DND-41 (cell line): Measurements from ENCODE around the gene ZC3H7B.

ENCODE experiments used
- EZH2 ChIP-seq: IDR thresholded peaks from 3 replicates; pipeline ENCODE4 v1.6.1; 2012; ENCODE audit warnings: borderline replicate concordance, low read depth, mild to moderate bottlenecking, moderate library complexity, low read length, inconsistent platforms; ENCODE audit not compliant: severe bottlenecking
- TF ChIP-seq, protein P1 (sequence below): IDR thresholded peaks from 2 replicates; pipeline ENCODE4 v1.5.1; 2012; ENCODE audit warnings: borderline replicate concordance, low read length, moderate library complexity, mild to moderate bottlenecking; ENCODE audit not compliant: poor library complexity, severe bottlenecking; ENCODE audit errors: extremely low read depth

DNA sequence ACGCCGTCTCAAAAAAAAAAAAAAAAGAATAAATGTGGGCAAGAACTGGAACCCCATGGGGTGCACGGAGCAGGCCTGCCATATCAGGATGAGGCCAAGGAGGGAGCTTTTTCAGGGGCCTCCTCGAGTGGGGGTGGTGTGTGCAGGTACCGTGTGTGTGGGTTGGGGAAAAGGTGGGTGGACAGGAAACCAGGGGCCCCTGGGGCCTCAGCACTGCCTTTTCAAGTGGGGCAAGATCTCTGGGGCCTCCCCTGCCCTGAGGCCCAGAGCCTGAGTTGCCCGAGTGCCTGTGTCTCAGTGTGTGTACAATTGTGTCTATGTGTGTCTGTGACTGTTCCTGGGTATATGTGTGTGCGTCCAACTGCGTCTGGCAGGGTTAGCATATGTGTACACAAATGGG lies 104.3 kb downstream of the ZC3H7B start:
- TF ChIP-seq, protein P1, sequence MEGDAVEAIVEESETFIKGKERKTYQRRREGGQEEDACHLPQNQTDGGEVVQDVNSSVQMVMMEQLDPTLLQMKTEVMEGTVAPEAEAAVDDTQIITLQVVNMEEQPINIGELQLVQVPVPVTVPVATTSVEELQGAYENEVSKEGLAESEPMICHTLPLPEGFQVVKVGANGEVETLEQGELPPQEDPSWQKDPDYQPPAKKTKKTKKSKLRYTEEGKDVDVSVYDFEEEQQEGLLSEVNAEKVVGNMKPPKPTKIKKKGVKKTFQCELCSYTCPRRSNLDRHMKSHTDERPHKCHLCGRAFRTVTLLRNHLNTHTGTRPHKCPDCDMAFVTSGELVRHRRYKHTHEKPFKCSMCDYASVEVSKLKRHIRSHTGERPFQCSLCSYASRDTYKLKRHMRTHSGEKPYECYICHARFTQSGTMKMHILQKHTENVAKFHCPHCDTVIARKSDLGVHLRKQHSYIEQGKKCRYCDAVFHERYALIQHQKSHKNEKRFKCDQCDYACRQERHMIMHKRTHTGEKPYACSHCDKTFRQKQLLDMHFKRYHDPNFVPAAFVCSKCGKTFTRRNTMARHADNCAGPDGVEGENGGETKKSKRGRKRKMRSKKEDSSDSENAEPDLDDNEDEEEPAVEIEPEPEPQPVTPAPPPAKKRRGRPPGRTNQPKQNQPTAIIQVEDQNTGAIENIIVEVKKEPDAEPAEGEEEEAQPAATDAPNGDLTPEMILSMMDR: no peak
- no peak for TF ChIP-seq EZH2
